ENCODE results near the gene MEGF6. TPM values are rescaled to one million over a fixed set of nuclear protein-coding genes. Genes with fewer than 3 reads are reported as not detected.

Gene MEGF6
- total RNA-seq, 1 donor = 85.4 TPM

GRCh38 chr1:3477241-3477995, 133.9 kb downstream of the MEGF6 start:
- Histone ChIP-seq H3K4me3 (ENCODE audit: insufficient read depth, low read length) (no peak overlapping the region), H4K20me1 (ENCODE audit: insufficient read depth, low read length) (peaks cover 9% of the 10 kb centered on the region), H2AFZ (ENCODE audit: low read length) (no peak overlapping the region), H3K79me2 (ENCODE audit: insufficient read depth, low read length) (no peaks in the 10 kb centered on the region), H3K27me3 (ENCODE audit: insufficient read depth, low read length) (no peaks in the 10 kb centered on the region), H3K36me3 (ENCODE audit: insufficient read depth, low read length) (no peaks in the 10 kb centered on the region), H3K9me3 (ENCODE audit: low read depth, low read length) (no peaks in the 10 kb centered on the region), H3K4me1 (ENCODE audit: insufficient read depth, low read length) (peaks cover 12% of the 10 kb centered on the region), H3K4me2 (ENCODE audit: insufficient read depth, low read length) (no peak overlapping the region), H3K27ac (ENCODE audit: low read depth, low read length) (no peak overlapping the region)
- peak; percentile 97 for DNase-seq (ENCODE audit: insufficient read length, low spot score, missing footprints)
- TF ChIP-seq CTCF (IDR thresholded peaks at IDR 0.05; ENCODE audit: extremely low read depth, low read depth, low read length) = no peak

- H3K9me3 ChIP-seq (ENCODE audit: low read depth, low read length) = no peaks in the 10 kb centered on the region
- H4K20me1 ChIP-seq (ENCODE audit: insufficient read depth, low read length) = peaks cover 9% of the 10 kb centered on the region
- no peaks in the 10 kb centered on the region for H3K79me2 ChIP-seq (ENCODE audit: insufficient read depth, low read length)
- no peak for TF ChIP-seq CTCF (IDR thresholded peaks at IDR 0.05; ENCODE audit: extremely low read depth, low read depth, low read length)
- no peaks in the 10 kb centered on the region for H3K36me3 ChIP-seq (ENCODE audit: insufficient read depth, low read length)
- H3K27ac ChIP-seq (ENCODE audit: low read depth, low read length) = no peak overlapping the region
- H2AFZ ChIP-seq (ENCODE audit: low read length) = no peak overlapping the region
- no peak overlapping the region for H3K4me2 ChIP-seq (ENCODE audit: insufficient read depth, low read length)
- no peak for DNase-seq (ENCODE audit: insufficient read length, low spot score, missing footprints)
- no peak overlapping the region for H3K4me3 ChIP-seq (ENCODE audit: insufficient read depth, low read length)
- H3K4me1 ChIP-seq (ENCODE audit: insufficient read depth, low read length) = peaks cover 13% of the 10 kb centered on the region
- H3K27me3 ChIP-seq (ENCODE audit: insufficient read depth, low read length) = no peaks in the 10 kb centered on the region
Measured at GRCh38 chr1:3476666-3477065, 134.6 kb downstream of the MEGF6 start.

DNA sequence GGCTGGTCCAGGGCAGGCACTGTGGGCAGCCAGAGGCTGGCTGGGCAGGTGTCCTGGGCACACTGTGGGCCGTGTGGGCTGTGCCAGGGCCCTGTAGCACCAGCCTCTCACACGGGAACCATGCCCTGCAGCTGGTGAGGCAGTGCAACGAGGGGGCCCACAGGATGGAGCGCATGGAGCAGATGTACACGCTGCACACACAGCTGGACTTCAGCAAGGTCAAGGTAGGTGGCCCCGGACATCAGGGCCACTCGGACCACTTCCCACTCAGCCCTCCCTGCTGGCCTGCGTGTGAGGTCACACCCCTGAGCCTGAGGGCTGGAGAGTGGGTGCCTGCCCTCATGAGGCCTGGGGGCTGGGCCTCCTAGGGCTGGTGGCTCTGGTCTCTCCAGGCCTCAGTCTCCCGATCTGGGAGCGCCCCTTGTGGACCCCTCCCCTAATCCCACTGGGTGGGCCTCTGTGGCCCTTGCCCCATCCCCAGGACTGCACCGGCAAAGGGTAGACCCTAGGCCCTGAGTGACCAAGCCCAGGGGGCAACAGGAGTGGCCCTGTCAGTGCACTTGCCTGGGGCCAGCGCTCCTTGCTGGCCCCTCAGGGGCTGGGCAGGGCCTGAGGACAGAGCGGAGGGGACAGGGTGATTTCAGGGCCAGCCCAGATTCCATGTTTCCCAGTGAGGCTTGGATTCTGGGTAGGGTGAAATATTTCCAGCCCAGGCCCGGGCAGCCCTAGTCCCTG, 135.3 kb downstream of the MEGF6 start:
- peaks cover 16% of the 10 kb centered on the region for H3K4me1 ChIP-seq (ENCODE audit: insufficient read depth, low read length)
- no peak overlapping the region for H3K4me3 ChIP-seq (ENCODE audit: insufficient read depth, low read length)
- no peaks in the 10 kb centered on the region for H3K36me3 ChIP-seq (ENCODE audit: insufficient read depth, low read length)
- H4K20me1 ChIP-seq (ENCODE audit: insufficient read depth, low read length) = peaks cover 9% of the 10 kb centered on the region
- no peaks in the 10 kb centered on the region for H3K27me3 ChIP-seq (ENCODE audit: insufficient read depth, low read length)
- no peak overlapping the region for H2AFZ ChIP-seq (ENCODE audit: low read length)
- no peak for DNase-seq (ENCODE audit: insufficient read length, low spot score, missing footprints)
- no peak overlapping the region for H3K4me2 ChIP-seq (ENCODE audit: insufficient read depth, low read length)
- no peaks in the 10 kb centered on the region for H3K9me3 ChIP-seq (ENCODE audit: low read depth, low read length)
- H3K79me2 ChIP-seq (ENCODE audit: insufficient read depth, low read length) = no peaks in the 10 kb centered on the region
- no peak for TF ChIP-seq CTCF (IDR thresholded peaks at IDR 0.05; ENCODE audit: extremely low read depth, low read depth, low read length)
- no peak overlapping the region for H3K27ac ChIP-seq (ENCODE audit: low read depth, low read length)

GRCh38 chr1:3474421-3474820, 136.9 kb downstream of the MEGF6 start:
- no peaks in the 10 kb centered on the region for H3K9me3 ChIP-seq (ENCODE audit: low read depth, low read length)
- H3K4me2 ChIP-seq (ENCODE audit: insufficient read depth, low read length) = no peak overlapping the region
- H2AFZ ChIP-seq (ENCODE audit: low read length) = no peak overlapping the region
- DNase-seq (ENCODE audit: insufficient read length, low spot score, missing footprints) = no peak
- no peak for TF ChIP-seq CTCF (IDR thresholded peaks at IDR 0.05; ENCODE audit: extremely low read depth, low read depth, low read length)
- no peaks in the 10 kb centered on the region for H3K27me3 ChIP-seq (ENCODE audit: insufficient read depth, low read length)
- no peak overlapping the region for H3K4me3 ChIP-seq (ENCODE audit: insufficient read depth, low read length)
- no peak overlapping the region for H3K27ac ChIP-seq (ENCODE audit: low read depth, low read length)
- H4K20me1 ChIP-seq (ENCODE audit: insufficient read depth, low read length) = peaks cover 5% of the 10 kb centered on the region
- H3K4me1 ChIP-seq (ENCODE audit: insufficient read depth, low read length) = peaks cover 16% of the 10 kb centered on the region
- H3K36me3 ChIP-seq (ENCODE audit: insufficient read depth, low read length) = no peaks in the 10 kb centered on the region
- H3K79me2 ChIP-seq (ENCODE audit: insufficient read depth, low read length) = no peaks in the 10 kb centered on the region
